Heart right ventricle (tissue), 16 donors: ENCODE measurements around the gene FNDC11. TPM values are rescaled to one million over a fixed set of nuclear protein-coding genes. Genes with fewer than 3 reads are reported as not detected.

Experiments
- ATAC-seq, 8 donors: fragments of 200-7000 bp; cut with Tn5 transposase; one replicate each; pipeline ENCODE4 v1.9.1; 2020; ENCODE audit warnings: mild to moderate bottlenecking in 8 of 8, moderate library complexity in 8 of 8, moderate number of reproducible peaks in 1 of 8
- DNase-seq, 2 donors: peaks; one replicate each; pipeline ENCODE4 v3.0.0-alpha.2; 2020
- H3K27ac ChIP-seq, 10 donors: fragments of 200-600 bp; sonication (generic) in 2 of 10; one replicate each; pipeline versions ENCODE4 v1.5.0 to v1.8.0; 2020 to 2022; ENCODE audit warnings: mild to moderate bottlenecking in 3 of 10
- H3K27me3 ChIP-seq, 7 donors: fragments of 200-600 bp; one replicate each; pipeline ENCODE4 v1.8.0; 2021 to 2022; ENCODE audit warnings: mild to moderate bottlenecking in 2 of 7
- H3K36me3 ChIP-seq, 9 donors: fragments of 200-600 bp; sonication (generic) in 1 of 9; one replicate each; pipeline versions ENCODE4 v1.5.0 to v1.8.0; 2020 to 2022; ENCODE audit warnings: mild to moderate bottlenecking in 2 of 9
- H3K4me1 ChIP-seq, 9 donors: fragments of 200-600 bp; sonication (generic) in 1 of 9; one replicate each; pipeline versions ENCODE4 v1.5.0 to v1.8.0; 2020 to 2022; ENCODE audit warnings: mild to moderate bottlenecking in 4 of 9
- H3K4me3 ChIP-seq, 10 donors: fragments of 200-600 bp; sonication (generic) in 2 of 10; one replicate each; pipeline versions ENCODE4 v1.5.0 to v1.8.0; 2020 to 2022; ENCODE audit warnings: mild to moderate bottlenecking in 7 of 10, moderate library complexity in 2 of 10
- H3K9me3 ChIP-seq, 11 donors: fragments of 200-600 bp in 10 of 11; sonication (generic) in 2 of 11; one replicate each; pipeline versions ENCODE4 v1.5.0 to v1.8.0; 2013 to 2022; ENCODE audit warnings: mild to moderate bottlenecking in 2 of 11, control low read depth in 1 of 11, moderate library complexity in 1 of 11
- WGBS, 2 donors: extraction: QIAGEN DNeasy Blood & Tissue Kit; methylation state at CpG; one replicate each; pipeline ENCODE4 v1.1.7; 2013; ENCODE audit warnings: inconsistent platforms in 1 of 2; 5-methylcytosine and 5-hydroxymethylcytosine counted together
- intact Hi-C, 10 donors: fragments of 100-400 bp; cut with DNase I; formaldehyde crosslinking; loops; one replicate each; pipeline versions ENCODE4 v1.11.1 to v1.14.2; 2022
- polyA plus RNA-seq, 2 donors: library from polyadenylated mRNA; stranded (reverse); fragments of 200-250 nt; gene quantifications; one replicate each; pipeline ENCODE4 v1.2.3, GENCODE V29; 2013
- total RNA-seq, 10 donors: library from RNA; stranded (reverse); fragmentation: NEBNext Ultra II Directional in 3 of 10; extraction: Animal tissue kit (Norgen Biotek cat#: 25700) in 3 of 10; gene quantifications; one replicate each; pipeline versions ENCODE4 v1.2.1 to v1.2.4, GENCODE V29; 2021 to 2023
- TF ChIP-seq, protein P1 (sequence below), 9 donors: fragments of 200-600 bp; sonication (generic) in 2 of 9; IDR thresholded peaks; one replicate each; pipeline versions ENCODE4 v1.5.0 to v1.8.0; 2021 to 2022; ENCODE audit warnings: antibody characterized with exemption in 9 of 9, mild to moderate bottlenecking in 5 of 9, moderate library complexity in 1 of 9
- donor health status: Arrhythmogenic right ventricular cardiomyopathy.
- donor health status: ischemic (EF 13 %, LVEDD 7.1; RV severe dilation, severe dysfunction).
- donor health status: healthy with polysubstance abuse.
- donor health status: DM: no; HTN: yes; CAD: no.
- donor health status: DM: no; HTN: no; CAD: no.
- donor health status: ischemic (EF 25% LVEDD 6.9; RV normal size, moderate dysfunction).
- donor health status: ischemic (EF 25% LVEDD 5.7; RV mildly dilated, moderate dysfunction).
- donor health status: healthy.
- donor health status: DM: yes; HTN: yes; CAD: no.
- donor health status: Ischemic cardiomyopathy.
- donor health status: ischemic (EF 35%, LVEDD 5.7; RV mildly dilated, moderate dysfunction).
- donor health status: nonischemic (EF 11% LVEDD 7.7; RV severe dilation, severe dysfunction).
- donor health status: DM: yes; HTN: yes; CAD: no.
- donor health status: PGD.
- donor health status: ischemic (EF 29% LVEDD 5.4; RV normal size, mild dysfunction).
- donor health status: nonischemic (EF 23%, LVEDD 6.1; RV moderate dilation, normal function).

The FNDC11 gene
- total and polyA plus RNA-seq, 12 donors = 0.09 to 0.29 (median 0.18) TPM; not detected in 6

DNA sequence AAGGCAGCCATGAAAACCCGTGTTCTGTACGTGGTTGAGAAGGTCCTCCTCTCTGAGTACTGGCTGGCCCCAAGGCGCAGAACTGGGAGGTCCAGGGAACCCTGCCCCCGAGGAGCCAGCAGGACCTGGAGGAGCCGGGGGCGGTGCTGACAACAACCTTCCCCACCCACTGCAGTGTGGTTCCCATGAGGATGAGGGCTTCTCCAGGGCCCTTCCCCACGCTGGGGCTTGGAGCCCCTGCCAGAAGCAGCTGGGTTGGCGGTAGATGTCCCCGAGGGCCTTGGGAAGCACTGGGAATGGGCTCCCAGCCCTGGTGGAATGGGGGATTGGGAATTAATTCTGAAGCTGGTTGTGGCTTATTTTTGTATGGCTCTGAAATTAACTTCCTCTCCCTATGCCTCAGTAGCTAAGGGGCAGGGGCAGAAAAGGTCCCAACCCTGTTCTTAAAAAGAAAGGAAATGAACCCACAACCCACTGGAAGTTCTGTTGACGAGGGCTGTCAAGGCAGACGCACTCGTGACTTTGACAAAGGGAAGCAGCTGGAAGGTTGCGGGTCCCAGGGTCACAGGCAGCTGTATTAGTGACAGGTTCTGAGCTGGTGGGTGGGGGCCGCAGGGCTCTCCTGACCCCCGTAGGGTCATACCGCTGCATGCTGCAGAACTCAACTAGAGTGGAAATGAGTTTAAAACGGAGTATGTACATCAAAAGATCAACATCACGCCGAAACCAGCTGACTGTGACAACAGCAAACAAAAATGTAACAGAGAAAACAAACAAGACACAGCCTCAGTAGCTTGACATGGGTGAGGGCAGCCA is 34.0 kb downstream of the FNDC11 start:
- DNase-seq (no peak), ATAC-seq (peak in 3 of 8 donors; percentile 18 to 35 (median 27))
- Histone ChIP-seq H3K27me3 (no peaks in the 10 kb centered on the region), H3K4me1 (peaks cover 0 to 9% (median 0%) of the 10 kb centered on the region in 9 donors), H3K27ac (peak overlapping the region in 3 of 10 donors; percentile 4 to 26 (median 4)), H3K9me3 (no peaks in the 10 kb centered on the region), H3K4me3 (no peak overlapping the region), H3K36me3 (peaks cover 0 to 58% (median 36%) of the 10 kb centered on the region in 9 donors)
- TF ChIP-seq, protein P1, sequence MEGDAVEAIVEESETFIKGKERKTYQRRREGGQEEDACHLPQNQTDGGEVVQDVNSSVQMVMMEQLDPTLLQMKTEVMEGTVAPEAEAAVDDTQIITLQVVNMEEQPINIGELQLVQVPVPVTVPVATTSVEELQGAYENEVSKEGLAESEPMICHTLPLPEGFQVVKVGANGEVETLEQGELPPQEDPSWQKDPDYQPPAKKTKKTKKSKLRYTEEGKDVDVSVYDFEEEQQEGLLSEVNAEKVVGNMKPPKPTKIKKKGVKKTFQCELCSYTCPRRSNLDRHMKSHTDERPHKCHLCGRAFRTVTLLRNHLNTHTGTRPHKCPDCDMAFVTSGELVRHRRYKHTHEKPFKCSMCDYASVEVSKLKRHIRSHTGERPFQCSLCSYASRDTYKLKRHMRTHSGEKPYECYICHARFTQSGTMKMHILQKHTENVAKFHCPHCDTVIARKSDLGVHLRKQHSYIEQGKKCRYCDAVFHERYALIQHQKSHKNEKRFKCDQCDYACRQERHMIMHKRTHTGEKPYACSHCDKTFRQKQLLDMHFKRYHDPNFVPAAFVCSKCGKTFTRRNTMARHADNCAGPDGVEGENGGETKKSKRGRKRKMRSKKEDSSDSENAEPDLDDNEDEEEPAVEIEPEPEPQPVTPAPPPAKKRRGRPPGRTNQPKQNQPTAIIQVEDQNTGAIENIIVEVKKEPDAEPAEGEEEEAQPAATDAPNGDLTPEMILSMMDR (IDR thresholded peaks at IDR 0.05) = no peak
- WGBS, 2 donors = 68 to 75% methylated on average over 19 of the region's 19 CpGs
- intact Hi-C loops = no loop called here

DNA sequence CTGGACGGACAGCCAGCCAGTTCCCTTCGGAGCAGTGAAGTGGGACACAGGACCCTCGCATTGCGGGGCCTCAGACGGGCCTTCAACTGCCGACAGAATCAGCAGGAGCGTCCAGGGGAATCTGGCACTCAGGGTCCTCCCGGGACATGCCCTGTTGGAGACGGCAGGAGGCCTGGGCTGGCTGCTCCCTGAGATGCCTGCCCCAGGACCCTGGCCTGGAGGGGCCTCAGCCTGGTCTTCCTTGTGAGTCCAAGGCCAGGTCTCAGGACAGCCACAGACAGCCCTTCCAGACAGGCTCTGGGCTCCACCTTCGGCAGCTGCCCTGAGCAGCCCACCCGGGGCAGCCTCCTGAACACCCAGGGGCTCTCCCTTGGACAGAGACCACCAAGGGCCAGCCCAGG is 34.7 kb downstream of the FNDC11 start:
- TF ChIP-seq, protein P1 (IDR thresholded peaks at IDR 0.05) = no peak
- no peaks in the 10 kb centered on the region for H3K27me3 ChIP-seq
- H3K27ac ChIP-seq = no peak overlapping the region
- 76 to 83% methylated on average over 11 of the region's 11 CpGs for WGBS, 2 donors
- no peaks in the 10 kb centered on the region for H3K9me3 ChIP-seq
- intact Hi-C loops = no loop called here
- ATAC-seq (no peak), DNase-seq (no peak)
- H3K4me3 ChIP-seq = no peak overlapping the region
- peaks cover 0 to 9% (median 0%) of the 10 kb centered on the region in 9 donors for H3K4me1 ChIP-seq
- H3K36me3 ChIP-seq = peaks cover 0 to 65% (median 36%) of the 10 kb centered on the region in 9 donors

DNA sequence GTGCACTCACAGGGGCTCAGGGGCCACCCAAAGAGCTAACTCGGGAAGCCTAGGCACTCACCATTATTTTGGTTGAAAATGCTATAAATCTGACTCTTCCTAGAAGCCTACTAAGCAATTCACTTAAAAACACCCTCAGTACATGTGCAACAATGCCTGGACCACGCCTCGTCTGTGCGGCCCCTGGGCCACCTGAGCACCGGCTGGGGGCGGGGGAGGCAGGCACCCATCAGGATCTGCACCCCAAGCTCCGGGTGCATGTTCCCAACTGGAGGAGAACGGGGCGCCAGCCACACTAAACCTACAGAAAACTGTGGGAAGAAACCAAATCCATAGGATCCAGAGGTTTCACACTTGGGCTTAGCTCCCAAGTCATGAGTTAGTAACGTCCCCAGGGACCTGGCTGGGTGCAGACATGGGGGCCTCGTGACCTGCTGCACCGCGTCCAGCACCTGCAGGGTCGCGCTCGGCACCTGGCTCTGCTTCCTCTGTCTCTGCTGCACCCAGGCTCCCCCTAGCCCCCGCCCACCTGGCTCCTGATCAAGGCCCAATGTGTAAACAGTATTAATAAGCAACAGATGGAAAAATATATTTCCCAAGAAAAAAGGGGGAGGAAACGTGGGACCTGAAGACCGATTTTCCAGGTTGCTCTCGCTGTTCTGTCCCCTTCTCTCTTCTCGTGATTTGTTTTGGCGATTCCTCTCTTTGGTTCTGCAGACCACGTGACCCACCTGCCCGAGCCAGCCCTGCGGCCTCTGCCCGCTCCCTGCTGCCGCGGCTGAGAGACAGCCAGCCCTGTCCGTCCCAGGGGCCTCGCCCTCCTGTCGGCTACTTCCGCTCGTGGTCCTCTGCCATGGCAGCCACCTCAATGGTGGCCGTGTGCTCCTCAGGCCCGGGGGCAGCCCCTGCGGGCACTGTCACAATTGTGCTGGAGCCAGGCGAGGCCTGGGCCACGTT is 35.6 kb downstream of the FNDC11 start:
- H3K27ac ChIP-seq = no peak overlapping the region
- TF ChIP-seq, protein P1 (IDR thresholded peaks at IDR 0.05) = no peak
- H3K36me3 ChIP-seq = peaks cover 0 to 73% (median 36%) of the 10 kb centered on the region in 9 donors
- intact Hi-C loops = no loop called here
- peaks cover 0 to 9% (median 0%) of the 10 kb centered on the region in 9 donors for H3K4me1 ChIP-seq
- 92% methylated on average over 38 of the region's 38 CpGs for WGBS, 2 donors
- H3K4me3 ChIP-seq = no peak overlapping the region
- DNase-seq (no peak), ATAC-seq (no peak)
- H3K27me3 ChIP-seq = no peaks in the 10 kb centered on the region
- no peaks in the 10 kb centered on the region for H3K9me3 ChIP-seq
